ENCODE measurements around the gene ABT1.

GRCh38 chr6:26640806-26641205 lies 44.1 kb downstream of the ABT1 start:
- TF ChIP-seq CTCF (IDR thresholded peaks at IDR 0.05) (no peak), EZH2 (IDR thresholded peaks at IDR 0.05) (no peak), EZH2phosphoT487 (IDR thresholded peaks at IDR 0.05) (no peak)
